GM12878 (cell line): Measurements from ENCODE around the gene DLG2. TPM values are rescaled to one million over a fixed set of nuclear protein-coding genes. Genes with fewer than 3 reads are reported as not detected.

Experiments
- ATAC-seq: fragments of 200-7000 bp; cut with Tn5 transposase; 3 replicates; pipeline ENCODE4 v1.9.1; 2020; ENCODE audit warnings: mild to moderate bottlenecking, moderate library complexity
- BruUV-seq: library from RNA; stranded (reverse); fragments of 400-500 nt; replicated peaks from 2 replicates; lab custom pipeline; 2021; lab: Mats Ljungman, UMichigan
- CTCF ChIA-PET: fragments of 300-600 bp; sonication (Branson Sonifier 250); formaldehyde crosslinking; extraction: SDS; loops from one replicate; lab custom pipeline; 2021; ENCODE audit warnings: inconsistent platforms; lab: Yijun Ruan, JAX
- POLR2A ChIA-PET: fragments of 350-600 bp; formaldehyde crosslinking; extraction: SDS; loops from one replicate; lab custom pipeline; 2021; ENCODE audit warnings: inconsistent platforms; lab: Charles Lee
- RAD21 ChIA-PET: fragments of 300-600 bp; sonication (Branson Sonifier 250); formaldehyde crosslinking; loops from one replicate; lab custom pipeline; 2023; ENCODE audit warnings: antibody characterized with exemption; ENCODE audit not compliant: unreplicated experiment; lab: Charles Lee
- SMC1A ChIA-PET: fragments of 300-600 bp; sonication (Branson Sonifier 250); formaldehyde crosslinking; loops from one replicate; lab custom pipeline; 2023; ENCODE audit not compliant: unreplicated experiment, uncharacterized antibody; lab: Charles Lee
- DNase-seq: peaks from one replicate; pipeline ENCODE4 v3.0.0-alpha.2; 2011; ENCODE audit warnings: low read depth, low spot score
- FAIRE-seq: peaks from 3 replicates; lab custom pipeline; 2011; peaks lifted over from hg19 to GRCh38; lab: Jason Lieb, UNC
- H2AFZ ChIP-seq: 2 replicates; pipeline ENCODE4 v1.6.0; 2011; ENCODE audit warnings: low read depth, low read length, control low read depth; ENCODE audit not compliant: control insufficient read depth
- H3K27ac ChIP-seq: 2 replicates; pipeline ENCODE4 v1.5.1; 2011; ENCODE audit warnings: control low read depth; ENCODE audit not compliant: control insufficient read depth, insufficient read depth
- H3K27me3 ChIP-seq, 2 experiments: replicated peaks in 1 of 2; 2 replicates each; pipeline versions ENCODE4 v1.6.0 to v1.6.1; 2011; ENCODE audit warnings: low read length in 1 of 2; ENCODE audit not compliant: control insufficient read depth in 2 of 2, insufficient read depth in 2 of 2
- H3K36me3 ChIP-seq, 2 experiments: 2 replicates each; pipeline ENCODE4 v1.5.1; 2011; ENCODE audit warnings: low read length in 1 of 2; ENCODE audit not compliant: control insufficient read depth in 2 of 2, insufficient read depth in 2 of 2
- H3K4me1 ChIP-seq: 2 replicates; pipeline ENCODE4 v1.6.1; 2011; ENCODE audit warnings: mild to moderate bottlenecking, low read length, moderate library complexity, mixed read lengths; ENCODE audit not compliant: control insufficient read depth, insufficient read depth
- H3K4me2 ChIP-seq: 2 replicates; pipeline ENCODE4 v1.6.0; 2011; ENCODE audit warnings: control low read depth; ENCODE audit not compliant: control insufficient read depth, insufficient read depth
- H3K4me3 ChIP-seq: fragments of 200-600 bp; sonication (generic); 2 replicates; pipeline ENCODE4 v1.5.1; 2016
- H3K79me2 ChIP-seq: 2 replicates; pipeline ENCODE4 v1.6.0; 2011; ENCODE audit warnings: low read length; ENCODE audit not compliant: control insufficient read depth, insufficient read depth
- H3K9ac ChIP-seq: 2 replicates; pipeline ENCODE4 v1.8.0; 2011; ENCODE audit warnings: low read length, control low read depth, mixed read lengths; ENCODE audit not compliant: control insufficient read depth, insufficient read depth
- H3K9me3 ChIP-seq: replicated peaks from 3 replicates; pipeline ENCODE4 v1.5.1; 2011; ENCODE audit warnings: mild to moderate bottlenecking, low read length; ENCODE audit not compliant: control insufficient read depth, insufficient read depth
- H4K20me1 ChIP-seq: 2 replicates; pipeline ENCODE4 v1.6.0; 2011; ENCODE audit not compliant: control insufficient read depth, insufficient read depth
- ATF3 ChIP-seq: IDR thresholded peaks from 2 replicates; pipeline ENCODE4 v1.6.1; 2011; ENCODE audit warnings: low read depth, mild to moderate bottlenecking, low read length, moderate library complexity, borderline replicate concordance; ENCODE audit errors: extremely low read depth
- CBX3 ChIP-seq: fragments of 200-600 bp; sonication (generic); IDR thresholded peaks from 2 replicates; pipeline ENCODE4 v1.6.1; 2016; ENCODE audit warnings: low read depth, borderline replicate concordance
- HDAC2 ChIP-seq: fragments of 200-600 bp; sonication (generic); IDR thresholded peaks from 2 replicates; pipeline ENCODE4 v1.6.1; 2017
- IKZF1 ChIP-seq: fragments of 450-650 bp; conservative IDR thresholded peaks from 2 replicates; pipeline ENCODE4 v1.6.1; 2017; ENCODE audit warnings: antibody characterized with exemption, mild to moderate bottlenecking
- NFYB ChIP-seq: IDR thresholded peaks from 2 replicates; pipeline ENCODE4 v1.6.1; 2011; ENCODE audit warnings: low read depth, mild to moderate bottlenecking, low read length, improper control_type of control experiment, moderate library complexity; ENCODE audit not compliant: insufficient read depth
- RAD51 ChIP-seq: fragments of 450-650 bp; IDR thresholded peaks from 2 replicates; pipeline ENCODE4 v1.6.1; 2016; ENCODE audit warnings: moderate library complexity, mild to moderate bottlenecking, inconsistent platforms
- RELB ChIP-seq: fragments of 450-650 bp; IDR thresholded peaks from 2 replicates; pipeline ENCODE4 v1.6.1; 2017; ENCODE audit warnings: low read depth, mild to moderate bottlenecking, moderate library complexity
- SIN3A ChIP-seq: IDR thresholded peaks from 2 replicates; pipeline ENCODE4 v1.6.1; 2012; ENCODE audit warnings: low read depth, low read length, improper control_type of control experiment
- SIX5 ChIP-seq: IDR thresholded peaks from 2 replicates; pipeline ENCODE4 v1.6.1; 2011; ENCODE audit warnings: mild to moderate bottlenecking, low read depth, low read length, moderate library complexity; ENCODE audit not compliant: severe bottlenecking
- SMAD5 ChIP-seq: IDR thresholded peaks from 2 replicates; pipeline ENCODE4 v1.6.1; 2016; ENCODE audit warnings: antibody characterized with exemption, low read depth
- ZNF207 ChIP-seq: fragments of 450-650 bp; IDR thresholded peaks from 2 replicates; pipeline ENCODE4 v1.6.1; 2014; ENCODE audit warnings: antibody characterized with exemption, mild to moderate bottlenecking, borderline replicate concordance
- WGBS: methylation state at CpG from one replicate; pipeline ENCODE4 v1.1.6; 2016; ENCODE audit warnings: low lambda C conversion rate; ENCODE audit not compliant: insufficient replicate concordance, insufficient coverage; ENCODE audit errors: missing lambda C conversion rate; 5-methylcytosine and 5-hydroxymethylcytosine counted together
- in situ Hi-C: fragments of 300-500 bp; cut with MboI; formaldehyde crosslinking; loops from 9 replicates; pipeline ENCODE4 v1.14.3; 2018; ENCODE audit warnings: mixed read lengths
- intact Hi-C: fragments of 100-400 bp; cut with micrococcal nuclease; formaldehyde crosslinking; loops from one replicate; pipeline ENCODE4 v1.14.2; 2022; ENCODE audit not compliant: unreplicated experiment
- polyA plus RNA-seq, 11 experiments: library from polyadenylated mRNA; depleted of rRNA in 4 of 11; unstranded in 6 of 11; stranded (reverse) in 5 of 11; fragments of >200 nt; fragmentation: Nextera tagmentation in 4 of 11; fragmentation: Illumina TruSeq in 1 of 11; extraction: Ambion mirVana in 4 of 11; extraction: Trizol in 1 of 11; gene quantifications; 1 replicate in 1 of 11; 2 replicates in 10 of 11; pipeline versions ENCODE4 v1.2.1 to v1.2.3, GENCODE V29; 2011 to 2016; ENCODE audit warnings: inconsistent platforms in 2 of 11, missing spikeins in 2 of 11, low read depth in 1 of 11
- total RNA-seq, 4 experiments: library from RNA; depleted of rRNA in 3 of 4; stranded (reverse); fragments of >200 nt in 3 of 4; fragmentation: Illumina TruSeq in 1 of 4; extraction: Trizol in 1 of 4; gene quantifications; 2 replicates each; pipeline versions ENCODE4 v1.2.1 to v1.2.3, GENCODE V29; 2013 to 2021
- TF ChIP-seq, protein P1 (sequence below): fragments of 450-650 bp; IDR thresholded peaks from 2 replicates; pipeline ENCODE4 v1.6.1; 2017; ENCODE audit warnings: mild to moderate bottlenecking, low read depth, inconsistent platforms; ENCODE audit not compliant: poor library complexity, severe bottlenecking

DLG2 gene
- total and polyA plus RNA-seq, 10 of the 15 experiments (the other 5 are each of a cell fraction or from before 2014, with no cell fraction given), result 0.09 to 0.98 (median 0.35) TPM

GRCh38 chr11:84541731-84542340 is 1085.3 kb downstream of the DLG2 start:
- H3K79me2 ChIP-seq, result no peaks in the 10 kb centered on the region
- BruUV-seq, result no TSS peak
- ATAC-seq (no peak), DNase-seq (no peak), FAIRE-seq (no peak)
- CTCF ChIA-PET, result no interaction called here
- H3K36me3 ChIP-seq, result no peaks in the 10 kb centered on the region
- H2AFZ ChIP-seq, result no peak overlapping the region
- no peaks in the 10 kb centered on the region for H3K9me3 ChIP-seq
- no peaks in the 10 kb centered on the region for H3K27me3 ChIP-seq
- H3K4me1 ChIP-seq, result no peaks in the 10 kb centered on the region
- no peak overlapping the region for H3K9ac ChIP-seq
- H3K27ac ChIP-seq, result no peak overlapping the region
- no peak overlapping the region for H3K4me3 ChIP-seq
- TF ChIP-seq SIX5 (no peak), ATF3 (no peak), IKZF1 (no peak), RAD51 (no peak), SIN3A (no peak), NFYB (no peak), RELB (no peak), CBX3 (no peak), HDAC2 (no peak), SMAD5 (no peak), ZNF207 (no peak)
- TF ChIP-seq, protein P1, sequence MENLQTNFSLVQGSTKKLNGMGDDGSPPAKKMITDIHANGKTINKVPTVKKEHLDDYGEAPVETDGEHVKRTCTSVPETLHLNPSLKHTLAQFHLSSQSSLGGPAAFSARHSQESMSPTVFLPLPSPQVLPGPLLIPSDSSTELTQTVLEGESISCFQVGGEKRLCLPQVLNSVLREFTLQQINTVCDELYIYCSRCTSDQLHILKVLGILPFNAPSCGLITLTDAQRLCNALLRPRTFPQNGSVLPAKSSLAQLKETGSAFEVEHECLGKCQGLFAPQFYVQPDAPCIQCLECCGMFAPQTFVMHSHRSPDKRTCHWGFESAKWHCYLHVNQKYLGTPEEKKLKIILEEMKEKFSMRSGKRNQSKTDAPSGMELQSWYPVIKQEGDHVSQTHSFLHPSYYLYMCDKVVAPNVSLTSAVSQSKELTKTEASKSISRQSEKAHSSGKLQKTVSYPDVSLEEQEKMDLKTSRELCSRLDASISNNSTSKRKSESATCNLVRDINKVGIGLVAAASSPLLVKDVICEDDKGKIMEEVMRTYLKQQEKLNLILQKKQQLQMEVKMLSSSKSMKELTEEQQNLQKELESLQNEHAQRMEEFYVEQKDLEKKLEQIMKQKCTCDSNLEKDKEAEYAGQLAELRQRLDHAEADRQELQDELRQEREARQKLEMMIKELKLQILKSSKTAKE, result no peak
- 33% methylated on average over 4 of the region's 4 CpGs for WGBS
- H3K4me2 ChIP-seq, result no peak overlapping the region
- intact Hi-C loops (no loop called here), in situ Hi-C loops (no loop called here)
- RAD21 ChIA-PET, result no interaction called here
- SMC1A ChIA-PET, result no interaction called here
- no peaks in the 10 kb centered on the region for H4K20me1 ChIP-seq
- POLR2A ChIA-PET, result no interaction called here
